H9 (cell line): ENCODE results near the gene HK3. TPM values are rescaled to one million over a fixed set of nuclear protein-coding genes. Genes with fewer than 3 reads are reported as not detected.

ENCODE experiments used
- DNase-seq: peaks from one replicate; pipeline ENCODE4 v3.0.0-alpha.2; 2017
- H2AFZ ChIP-seq: one replicate; pipeline ENCODE4 v1.6.1; 2013; ENCODE audit warnings: mild to moderate bottlenecking, low read length, control low read depth, moderate library complexity
- H2AK5ac ChIP-seq: 2 replicates; pipeline ENCODE4 v1.6.1; 2013; ENCODE audit warnings: low read length, control low read depth, mixed read lengths; ENCODE audit not compliant: insufficient read length
- H2BK120ac ChIP-seq: one replicate; pipeline ENCODE4 v1.6.1; 2013; ENCODE audit warnings: low read depth, mild to moderate bottlenecking, low read length, control low read depth, inconsistent platforms; ENCODE audit not compliant: poor library complexity, severe bottlenecking
- H2BK12ac ChIP-seq: 2 replicates; pipeline ENCODE4 v1.6.1; 2013; ENCODE audit warnings: low read length, control low read depth, mixed read lengths, low read depth; ENCODE audit not compliant: insufficient read length
- H2BK15ac ChIP-seq: 2 replicates; pipeline ENCODE4 v1.6.1; 2013; ENCODE audit warnings: low read depth, low read length, control low read depth
- H2BK20ac ChIP-seq: one replicate; pipeline ENCODE4 v1.6.1; 2013; ENCODE audit warnings: low read depth, mild to moderate bottlenecking, low read length, control low read depth, inconsistent platforms; ENCODE audit not compliant: poor library complexity, severe bottlenecking
- H2BK5ac ChIP-seq: 2 replicates; pipeline ENCODE4 v1.6.1; 2013; ENCODE audit warnings: low read length, control low read depth, mixed read lengths; ENCODE audit not compliant: insufficient read length
- H3K14ac ChIP-seq: 2 replicates; pipeline ENCODE4 v1.6.1; 2013; ENCODE audit warnings: low read length, control low read depth; ENCODE audit not compliant: insufficient read depth
- H3K18ac ChIP-seq: 2 replicates; pipeline ENCODE4 v1.6.1; 2013; ENCODE audit warnings: low read depth, mild to moderate bottlenecking, mixed read lengths, low read length, control low read depth; ENCODE audit not compliant: insufficient read length
- H3K23ac ChIP-seq: 2 replicates; pipeline ENCODE4 v1.6.1; 2013; ENCODE audit warnings: low read length, control low read depth, mixed read lengths, low read depth; ENCODE audit not compliant: insufficient read length
- H3K23me2 ChIP-seq: 2 replicates; pipeline ENCODE4 v1.6.1; 2013; ENCODE audit warnings: low read depth, mild to moderate bottlenecking, mixed read lengths, low read length, control low read depth; ENCODE audit not compliant: insufficient read length, poor library complexity, severe bottlenecking
- H3K27ac ChIP-seq: 2 replicates; pipeline ENCODE4 v1.5.1; 2013; ENCODE audit warnings: low read length, control low read depth, mixed read lengths, low read depth; ENCODE audit not compliant: insufficient read length
- H3K27me3 ChIP-seq: 2 replicates; pipeline ENCODE4 v1.6.1; 2013; ENCODE audit warnings: low read length, control low read depth, inconsistent platforms; ENCODE audit not compliant: insufficient read depth
- H3K4ac ChIP-seq: 2 replicates; pipeline ENCODE4 v1.6.1; 2013; ENCODE audit warnings: low read depth, mild to moderate bottlenecking, control low read depth, inconsistent platforms, low read length, moderate library complexity
- H3K4me1 ChIP-seq: 2 replicates; pipeline ENCODE4 v1.6.1; 2013; ENCODE audit warnings: low read length, control low read depth, inconsistent platforms; ENCODE audit not compliant: insufficient read depth
- H3K4me2 ChIP-seq: 2 replicates; pipeline ENCODE4 v1.6.1; 2013; ENCODE audit warnings: low read length, control low read depth, mixed read lengths; ENCODE audit not compliant: insufficient read length, insufficient read depth
- H3K56ac ChIP-seq: 2 replicates; pipeline ENCODE4 v1.6.1; 2013; ENCODE audit warnings: low read depth, mild to moderate bottlenecking, mixed read lengths, low read length, control low read depth; ENCODE audit not compliant: insufficient read length
- H3K79me1 ChIP-seq: 2 replicates; pipeline ENCODE4 v1.6.1; 2013; ENCODE audit warnings: low read depth, mild to moderate bottlenecking, moderate library complexity, low read length, control low read depth, inconsistent platforms; ENCODE audit not compliant: insufficient read depth, poor library complexity, severe bottlenecking
- H3K79me2 ChIP-seq: 2 replicates; pipeline ENCODE4 v1.6.1; 2013; ENCODE audit warnings: low read length, control low read depth, inconsistent platforms; ENCODE audit not compliant: insufficient read depth
- H3K9ac ChIP-seq: 2 replicates; pipeline ENCODE4 v1.6.1; 2013; ENCODE audit warnings: low read length, control low read depth, mixed read lengths; ENCODE audit not compliant: insufficient read length; ENCODE audit errors: extremely low read depth
- H3K9me3 ChIP-seq: one replicate; pipeline ENCODE4 v1.6.1; 2013; ENCODE audit warnings: low read depth, low read length, inconsistent platforms; ENCODE audit not compliant: control insufficient read depth
- H3T11ph ChIP-seq: one replicate; pipeline ENCODE4 v1.6.1; 2013; ENCODE audit warnings: mild to moderate bottlenecking, low read length, control low read depth, inconsistent platforms
- H4K20me1 ChIP-seq: one replicate; pipeline ENCODE4 v1.6.1; 2013; ENCODE audit not compliant: control insufficient read depth, insufficient read length, insufficient read depth
- H4K5ac ChIP-seq: 2 replicates; pipeline ENCODE4 v1.6.1; 2013; ENCODE audit warnings: low read depth, mild to moderate bottlenecking, mixed read lengths, low read length, control low read depth; ENCODE audit not compliant: insufficient read length
- H4K8ac ChIP-seq: replicated peaks from 2 replicates; pipeline ENCODE4 v1.6.1; 2013; ENCODE audit warnings: low read length, control low read depth, mixed read lengths, low read depth; ENCODE audit not compliant: insufficient read length
- H4K91ac ChIP-seq: 2 replicates; pipeline ENCODE4 v1.6.1; 2013; ENCODE audit warnings: low read depth, mild to moderate bottlenecking, moderate library complexity, mixed read lengths, low read length, control low read depth; ENCODE audit not compliant: insufficient read length
- H3K27ac Mint-ChIP-seq, 3 experiments: 2 replicates in 2 of 3; 3 replicates in 1 of 3; pipeline ENCODE4 v1.8.0; 2020 to 2021; ENCODE audit warnings: mixed read lengths in 3 of 3, mild to moderate bottlenecking in 1 of 3, moderate library complexity in 1 of 3
- H3K27me3 Mint-ChIP-seq: 2 replicates; pipeline ENCODE4 v1.8.0; 2021; ENCODE audit warnings: low read depth, mild to moderate bottlenecking, moderate library complexity, mixed read lengths
- H3K36me3 Mint-ChIP-seq, 3 experiments: 2 replicates in 2 of 3; 3 replicates in 1 of 3; pipeline ENCODE4 v1.8.0; 2020 to 2021; ENCODE audit warnings: low read depth in 3 of 3, mixed read lengths in 3 of 3; ENCODE audit not compliant: insufficient read depth in 1 of 3
- H3K4me1 Mint-ChIP-seq, 2 experiments: 2 replicates each; pipeline ENCODE4 v1.8.0; 2020; ENCODE audit warnings: mixed read lengths in 2 of 2
- H3K4me3 Mint-ChIP-seq, 2 experiments: 2 replicates in 1 of 2; 3 replicates in 1 of 2; pipeline ENCODE4 v1.8.0; 2020 to 2021; ENCODE audit warnings: mild to moderate bottlenecking in 2 of 2, mixed read lengths in 2 of 2, moderate library complexity in 1 of 2
- H3K9me3 Mint-ChIP-seq, 2 experiments: 2 replicates in 1 of 2; 3 replicates in 1 of 2; pipeline ENCODE4 v1.8.0; 2020; ENCODE audit warnings: mild to moderate bottlenecking in 2 of 2, mixed read lengths in 2 of 2, moderate library complexity in 1 of 2
- WGBS: extraction: QIAGEN DNeasy Blood & Tissue Kit; methylation state at CpG from one replicate; pipeline ENCODE4 v1.1.7; 2013; ENCODE audit warnings: missing lambda C conversion rate, low lambda C conversion rate, mixed read lengths; ENCODE audit not compliant: insufficient read length; ENCODE audit errors: extremely low coverage; 5-methylcytosine and 5-hydroxymethylcytosine counted together
- total RNA-seq: library from RNA; stranded (reverse); gene quantifications from 2 replicates; pipeline ENCODE4 v1.2.1, GENCODE V29; 2021
- TF ChIP-seq, protein P1 (sequence below): fragments of 200-600 bp; sonication (generic); conservative IDR thresholded peaks from 3 replicates; pipeline ENCODE4 v1.8.0; 2021; ENCODE audit warnings: antibody characterized with exemption, mild to moderate bottlenecking

Gene HK3
- total RNA-seq, 1 experiment from 2014 or later = not detected

DNA sequence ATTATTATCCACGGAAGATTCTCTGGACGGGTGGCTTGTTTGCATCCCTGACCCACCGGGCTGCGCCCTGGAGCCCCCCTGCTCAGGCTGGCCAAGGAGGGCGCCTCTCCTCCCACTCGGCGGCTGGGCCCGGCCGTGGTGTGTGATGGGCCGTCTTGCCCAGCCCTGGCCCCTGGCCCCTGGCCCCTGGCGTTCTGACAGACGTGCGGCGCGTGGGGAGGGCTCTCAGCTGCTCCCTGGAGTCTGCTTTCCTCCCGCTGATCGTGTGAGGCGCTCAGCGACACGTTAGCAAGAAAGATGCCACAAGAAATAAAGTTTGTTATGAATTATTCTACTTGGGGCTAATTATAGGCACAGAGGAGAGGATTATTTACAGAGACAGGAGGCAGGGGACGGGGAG is 55.5 kb downstream of the HK3 start:
- DNase-seq = no peak
- H2AFZ ChIP-seq = no peak overlapping the region
- H3K23me2 ChIP-seq = no peaks in the 10 kb centered on the region
- no peak overlapping the region for H3K14ac ChIP-seq
- no peak overlapping the region for H2BK15ac ChIP-seq
- no peaks in the 10 kb centered on the region for H4K20me1 ChIP-seq
- H3K4ac ChIP-seq = no peak overlapping the region
- H2BK12ac ChIP-seq = no peak overlapping the region
- no peaks in the 10 kb centered on the region for H3K79me1 ChIP-seq
- H4K8ac ChIP-seq = no peak overlapping the region
- WGBS = no CpG with 5 or more reads among the region's 21 CpGs
- Mint-ChIP-seq H3K9me3 (no peaks in the 10 kb centered on the region; a peak in 1 of 5 replicates), H3K4me3 (no peak overlapping the region), H3K27me3 (peaks cover 21% of the 10 kb centered on the region), H3K4me1 (peaks cover 7 to 35% of the 10 kb centered on the region in 2 experiments), H3K27ac (peak overlapping the region in 1 of 3 experiments; percentile 80; a peak in 1 of 7 replicates), H3K36me3 (no peaks in the 10 kb centered on the region)
- no peak overlapping the region for H3K9ac ChIP-seq
- no peak overlapping the region for H3K23ac ChIP-seq
- no peak overlapping the region for H3K27ac ChIP-seq
- H3K56ac ChIP-seq = no peak overlapping the region
- no peak overlapping the region for H2BK5ac ChIP-seq
- no peak overlapping the region for H4K5ac ChIP-seq
- no peaks in the 10 kb centered on the region for H3K4me1 ChIP-seq
- no peak overlapping the region for H3T11ph ChIP-seq
- no peak overlapping the region for H4K91ac ChIP-seq
- no peaks in the 10 kb centered on the region for H3K27me3 ChIP-seq
- no peaks in the 10 kb centered on the region for H3K9me3 ChIP-seq
- TF ChIP-seq, protein P1, sequence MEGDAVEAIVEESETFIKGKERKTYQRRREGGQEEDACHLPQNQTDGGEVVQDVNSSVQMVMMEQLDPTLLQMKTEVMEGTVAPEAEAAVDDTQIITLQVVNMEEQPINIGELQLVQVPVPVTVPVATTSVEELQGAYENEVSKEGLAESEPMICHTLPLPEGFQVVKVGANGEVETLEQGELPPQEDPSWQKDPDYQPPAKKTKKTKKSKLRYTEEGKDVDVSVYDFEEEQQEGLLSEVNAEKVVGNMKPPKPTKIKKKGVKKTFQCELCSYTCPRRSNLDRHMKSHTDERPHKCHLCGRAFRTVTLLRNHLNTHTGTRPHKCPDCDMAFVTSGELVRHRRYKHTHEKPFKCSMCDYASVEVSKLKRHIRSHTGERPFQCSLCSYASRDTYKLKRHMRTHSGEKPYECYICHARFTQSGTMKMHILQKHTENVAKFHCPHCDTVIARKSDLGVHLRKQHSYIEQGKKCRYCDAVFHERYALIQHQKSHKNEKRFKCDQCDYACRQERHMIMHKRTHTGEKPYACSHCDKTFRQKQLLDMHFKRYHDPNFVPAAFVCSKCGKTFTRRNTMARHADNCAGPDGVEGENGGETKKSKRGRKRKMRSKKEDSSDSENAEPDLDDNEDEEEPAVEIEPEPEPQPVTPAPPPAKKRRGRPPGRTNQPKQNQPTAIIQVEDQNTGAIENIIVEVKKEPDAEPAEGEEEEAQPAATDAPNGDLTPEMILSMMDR = no peak
- no peak overlapping the region for H3K4me2 ChIP-seq
- H3K18ac ChIP-seq = no peak overlapping the region
- H3K79me2 ChIP-seq = no peaks in the 10 kb centered on the region
- no peak overlapping the region for H2BK20ac ChIP-seq
- no peak overlapping the region for H2BK120ac ChIP-seq
- H2AK5ac ChIP-seq = no peak overlapping the region
